Measurements from ENCODE around the gene TTLL1. TPM values are rescaled to one million over a fixed set of nuclear protein-coding genes. Genes with fewer than 3 reads are reported as not detected.

Gene TTLL1
- total and polyA plus RNA-seq, 2 experiments from 2014 or later: 5.5 to 6.8 TPM

DNA sequence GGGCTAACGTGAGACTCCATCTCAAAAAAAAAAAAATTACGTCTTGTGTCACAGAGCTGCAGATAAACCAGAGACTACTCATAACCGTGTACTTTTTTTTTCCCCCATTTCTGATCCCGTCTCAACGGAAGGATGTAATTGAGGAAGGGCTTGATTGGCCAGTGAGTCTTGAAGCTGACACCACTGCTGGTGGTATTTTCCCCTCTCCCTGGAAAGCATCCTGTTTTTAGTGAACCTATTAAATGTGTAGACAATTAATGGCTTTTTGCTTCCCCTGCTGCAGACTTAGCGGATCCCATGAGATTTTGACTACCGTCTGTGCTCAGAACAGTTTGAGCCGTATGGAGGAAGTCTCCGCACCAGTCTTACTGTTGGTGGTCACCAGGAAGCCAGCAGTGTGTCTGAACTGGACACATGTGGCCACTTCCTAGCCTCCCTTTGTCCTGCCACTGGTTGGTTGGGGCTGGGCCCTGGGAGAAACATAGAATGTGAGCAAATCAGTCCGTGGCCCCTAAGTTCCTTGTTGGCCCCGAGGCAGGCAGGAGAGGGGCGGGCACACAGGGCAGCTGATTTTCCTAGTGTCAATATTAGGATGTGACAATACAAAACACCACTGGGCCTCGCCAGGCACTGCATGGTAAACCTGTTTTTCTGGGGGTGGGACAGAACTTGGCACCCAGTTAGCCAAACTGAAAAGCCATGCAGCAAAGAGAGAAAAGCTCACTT lies 24.5 kb upstream of the TTLL1 start:
- Histone ChIP-seq H3K9me2 (ENCODE audit: insufficient read depth) (no peaks in the 10 kb centered on the region), H4K20me1 (replicated peaks; ENCODE audit: insufficient read depth) (no peaks in the 10 kb centered on the region; the same call in 1 of the 2 replicates), H3K4me3 (no peak overlapping the region), H3F3A (replicated peaks; ENCODE audit: low read depth) (peaks cover 9% of the 10 kb centered on the region; the same call in 1 of the 2 replicates), H3K27me3 (ENCODE audit: insufficient read depth) (peaks cover 44% of the 10 kb centered on the region), H3K4me2 (no peak overlapping the region), H3K4me1 (ENCODE audit: insufficient read depth) (peaks cover 3% of the 10 kb centered on the region; the same call in 1 of the 2 replicates), H3K27ac (ENCODE audit: low read depth) (no peak overlapping the region), H3K79me2 (replicated peaks; ENCODE audit: insufficient read depth) (no peaks in the 10 kb centered on the region), H3K36me3 (ENCODE audit: insufficient read depth) (no peaks in the 10 kb centered on the region), H2AFZ (no peak overlapping the region)
- Mint-ChIP-seq H3K27me3 (ENCODE audit: insufficient read depth, low read depth, poor library complexity) (peaks cover 41% of the 10 kb centered on the region), H3K36me3 (ENCODE audit: low read depth) (no peaks in the 10 kb centered on the region), H3K9me3 (no peaks in the 10 kb centered on the region), H3K4me3 (no peak overlapping the region), H3K27ac (no peak overlapping the region), H3K4me1 (peaks cover 9% of the 10 kb centered on the region; the same call in 2 of the 3 replicates)
- no peak for DNase-seq (ENCODE audit: low spot score)
- ATAC-seq: no peak
- no peak for TF ChIP-seq JUNB (IDR thresholded peaks at IDR 0.05; ENCODE audit: unreplicated experiment)

DNA sequence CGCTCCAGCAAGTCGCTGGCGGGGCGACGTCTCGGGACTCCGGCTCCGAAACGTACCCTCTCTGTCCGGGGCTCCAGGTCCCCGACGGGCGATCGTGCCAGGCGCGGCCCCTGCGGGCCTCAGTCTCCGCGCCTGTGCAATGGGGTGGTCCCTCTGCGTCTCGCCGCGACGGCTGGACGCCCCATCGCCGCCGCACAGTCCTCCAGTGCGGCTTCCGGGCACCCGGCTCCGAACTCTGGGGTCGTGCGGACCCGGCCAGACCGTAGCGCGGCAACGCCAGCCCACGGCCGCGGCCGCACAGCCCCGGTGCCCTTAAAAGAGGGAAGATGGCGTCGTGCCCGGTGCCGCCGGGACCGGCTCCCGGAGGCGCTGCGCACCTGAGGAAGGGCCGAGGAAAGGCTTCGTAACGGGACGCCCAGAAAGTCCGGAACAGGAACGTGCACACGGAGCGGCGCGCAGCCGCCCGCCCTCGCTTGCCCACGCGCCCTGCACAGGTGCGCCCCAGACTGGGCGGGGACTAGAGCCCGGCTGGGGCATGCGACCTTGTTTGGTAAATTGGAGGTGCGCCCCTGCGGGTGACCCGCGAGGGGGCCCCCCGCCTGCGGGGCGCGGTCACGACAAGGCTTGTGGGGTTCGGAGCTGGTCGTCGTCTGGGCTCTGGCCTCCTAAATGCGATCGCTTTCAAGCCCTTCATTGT lies 21.9 kb upstream of the TTLL1 start:
- H3K27ac Mint-ChIP-seq: no peak overlapping the region
- H3K4me3 Mint-ChIP-seq: peak overlapping the region; percentile 76
- no peak for TF ChIP-seq CREB1 (CRISPR knock-in tag; IDR thresholded peaks at IDR 0.05; ENCODE audit: low read depth)
- TF ChIP-seq, protein P1, sequence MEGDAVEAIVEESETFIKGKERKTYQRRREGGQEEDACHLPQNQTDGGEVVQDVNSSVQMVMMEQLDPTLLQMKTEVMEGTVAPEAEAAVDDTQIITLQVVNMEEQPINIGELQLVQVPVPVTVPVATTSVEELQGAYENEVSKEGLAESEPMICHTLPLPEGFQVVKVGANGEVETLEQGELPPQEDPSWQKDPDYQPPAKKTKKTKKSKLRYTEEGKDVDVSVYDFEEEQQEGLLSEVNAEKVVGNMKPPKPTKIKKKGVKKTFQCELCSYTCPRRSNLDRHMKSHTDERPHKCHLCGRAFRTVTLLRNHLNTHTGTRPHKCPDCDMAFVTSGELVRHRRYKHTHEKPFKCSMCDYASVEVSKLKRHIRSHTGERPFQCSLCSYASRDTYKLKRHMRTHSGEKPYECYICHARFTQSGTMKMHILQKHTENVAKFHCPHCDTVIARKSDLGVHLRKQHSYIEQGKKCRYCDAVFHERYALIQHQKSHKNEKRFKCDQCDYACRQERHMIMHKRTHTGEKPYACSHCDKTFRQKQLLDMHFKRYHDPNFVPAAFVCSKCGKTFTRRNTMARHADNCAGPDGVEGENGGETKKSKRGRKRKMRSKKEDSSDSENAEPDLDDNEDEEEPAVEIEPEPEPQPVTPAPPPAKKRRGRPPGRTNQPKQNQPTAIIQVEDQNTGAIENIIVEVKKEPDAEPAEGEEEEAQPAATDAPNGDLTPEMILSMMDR (conservative IDR thresholded peaks at IDR 0.05; ENCODE audit: low read depth in 2 of 2): 0 out of 4 replicates have a peak, but pooled peaks of 1 of the 2 experiments have one; percentile 15
- TF ChIP-seq, protein P2, sequence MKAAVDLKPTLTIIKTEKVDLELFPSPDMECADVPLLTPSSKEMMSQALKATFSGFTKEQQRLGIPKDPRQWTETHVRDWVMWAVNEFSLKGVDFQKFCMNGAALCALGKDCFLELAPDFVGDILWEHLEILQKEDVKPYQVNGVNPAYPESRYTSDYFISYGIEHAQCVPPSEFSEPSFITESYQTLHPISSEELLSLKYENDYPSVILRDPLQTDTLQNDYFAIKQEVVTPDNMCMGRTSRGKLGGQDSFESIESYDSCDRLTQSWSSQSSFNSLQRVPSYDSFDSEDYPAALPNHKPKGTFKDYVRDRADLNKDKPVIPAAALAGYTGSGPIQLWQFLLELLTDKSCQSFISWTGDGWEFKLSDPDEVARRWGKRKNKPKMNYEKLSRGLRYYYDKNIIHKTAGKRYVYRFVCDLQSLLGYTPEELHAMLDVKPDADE (IDR thresholded peaks at IDR 0.05): no peak
- TF ChIP-seq NANOG (IDR thresholded peaks at IDR 0.05; ENCODE audit: borderline replicate concordance): no peak

More for the DNA sequence above, 21.9 kb upstream of the TTLL1 start:
- peak overlapping the region; percentile 85 for H3K4me3 ChIP-seq
- peaks cover 3% of the 10 kb centered on the region; the same call in 1 of the 2 replicates for H3K4me1 ChIP-seq (ENCODE audit: insufficient read depth)
- ATAC-seq: peak; percentile 59
- H3K27ac ChIP-seq (ENCODE audit: low read depth): no peak overlapping the region
- H4K20me1 ChIP-seq (replicated peaks; ENCODE audit: insufficient read depth): no peaks in the 10 kb centered on the region; the same call in 1 of the 2 replicates
- no peaks in the 10 kb centered on the region for H3K79me2 ChIP-seq (replicated peaks; ENCODE audit: insufficient read depth)
- no peaks in the 10 kb centered on the region for H3K9me3 Mint-ChIP-seq
- peak; percentile 64 for DNase-seq (ENCODE audit: low spot score)
- no peaks in the 10 kb centered on the region for H3K36me3 ChIP-seq (ENCODE audit: insufficient read depth)
- peaks cover 53% of the 10 kb centered on the region for H3K27me3 ChIP-seq (ENCODE audit: insufficient read depth)
- peak overlapping the region; percentile 99 for H3K4me2 ChIP-seq
- H3F3A ChIP-seq (replicated peaks; ENCODE audit: low read depth): peaks cover 9% of the 10 kb centered on the region; the same call in 1 of the 2 replicates
- H2AFZ ChIP-seq: peak overlapping the region; percentile 90
- H3K4me1 Mint-ChIP-seq: peaks cover 5% of the 10 kb centered on the region; the same call in 2 of the 3 replicates
- H3K36me3 Mint-ChIP-seq (ENCODE audit: low read depth): no peaks in the 10 kb centered on the region
- peaks cover 50% of the 10 kb centered on the region for H3K27me3 Mint-ChIP-seq (ENCODE audit: insufficient read depth, low read depth, poor library complexity)
- H3K9me2 ChIP-seq (ENCODE audit: insufficient read depth): no peaks in the 10 kb centered on the region

Measured in GM23338 (cell line).